A549 treated with CORT108297 at 1 μM for 4 hours (cell line): ENCODE measurements around the gene IRF8. TPM values are rescaled to one million over a fixed set of nuclear protein-coding genes. Genes with fewer than 3 reads are reported as not detected.

Experiments
- total RNA-seq: library from RNA; stranded (reverse); fragments of 200-300 nt; extraction: Qiagen RNA extraction; gene quantifications from 5 replicates; pipeline ENCODE4 v1.2.3, GENCODE V29; 2022

Gene IRF8, protein sequence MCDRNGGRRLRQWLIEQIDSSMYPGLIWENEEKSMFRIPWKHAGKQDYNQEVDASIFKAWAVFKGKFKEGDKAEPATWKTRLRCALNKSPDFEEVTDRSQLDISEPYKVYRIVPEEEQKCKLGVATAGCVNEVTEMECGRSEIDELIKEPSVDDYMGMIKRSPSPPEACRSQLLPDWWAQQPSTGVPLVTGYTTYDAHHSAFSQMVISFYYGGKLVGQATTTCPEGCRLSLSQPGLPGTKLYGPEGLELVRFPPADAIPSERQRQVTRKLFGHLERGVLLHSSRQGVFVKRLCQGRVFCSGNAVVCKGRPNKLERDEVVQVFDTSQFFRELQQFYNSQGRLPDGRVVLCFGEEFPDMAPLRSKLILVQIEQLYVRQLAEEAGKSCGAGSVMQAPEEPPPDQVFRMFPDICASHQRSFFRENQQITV
- total RNA-seq, result 0.20 to 0.54 TPM (median 0.38 TPM) in 5 replicates

DNA sequence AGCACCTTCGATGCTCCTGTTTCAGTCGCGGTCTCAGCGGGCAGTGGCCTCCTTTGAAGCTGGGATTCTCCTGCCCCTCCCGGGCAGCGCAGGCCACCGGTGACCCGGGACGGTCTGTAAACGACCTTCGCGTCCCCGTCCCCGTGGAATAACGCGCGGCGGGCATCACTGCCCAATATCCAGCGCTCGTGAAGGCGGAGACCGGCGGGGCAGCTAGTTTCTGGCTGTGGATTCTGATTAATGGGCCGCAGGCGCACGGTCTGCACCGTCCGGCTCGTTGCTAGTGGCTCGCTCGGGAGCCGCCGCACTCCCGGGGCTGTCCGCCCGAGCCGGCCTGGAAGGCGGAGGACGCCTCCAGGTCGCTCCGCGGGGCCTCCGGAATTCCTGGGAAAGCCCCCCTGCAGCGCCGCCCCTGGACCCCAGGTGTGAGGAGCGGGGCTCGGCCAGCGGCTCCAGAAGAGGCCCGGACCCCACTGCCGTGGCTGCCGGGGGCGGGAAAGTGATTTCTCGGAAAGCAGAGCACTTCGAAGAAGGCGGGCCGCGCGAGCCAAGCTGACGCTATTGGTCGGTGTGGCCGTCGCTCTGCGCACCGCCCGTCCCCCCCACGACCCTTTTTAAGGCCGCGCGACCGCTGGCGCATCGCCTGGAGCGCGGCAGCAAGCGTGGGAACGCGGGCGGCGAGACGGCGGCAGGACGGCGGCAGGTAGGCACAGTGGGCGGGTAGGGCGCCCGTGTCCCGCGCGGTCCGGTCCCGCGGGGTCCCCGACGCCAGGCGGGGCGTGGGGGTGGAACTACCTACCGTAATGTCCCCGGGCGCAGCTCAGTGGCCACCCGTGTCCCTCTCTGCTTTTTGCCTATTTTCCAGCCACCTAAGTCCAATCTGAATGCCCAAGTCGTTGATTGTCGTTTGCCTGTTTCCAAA lies at the start of gene IRF8:
Gene IRF8 (plus strand): TSS at position 642 of the 922 bp plus-strand sequence. CDS start 3,854 bp downstream, outside the sequence.

Other genes with a start within 250 kb of the IRF8 start
- gene GINS2, start 210.2 kb upstream of the IRF8 start, total RNA-seq, result 29.5 to 33.4 TPM (median 29.9 TPM) in 5 replicates
- 9.4 to 18.3 TPM (median 14.6 TPM) in 5 replicates for gene C16orf74, start 148.1 kb upstream of the IRF8 start, total RNA-seq
- 52.0 to 75.0 TPM (median 71.2 TPM) in 5 replicates for gene EMC8, start 99.6 kb upstream of the IRF8 start, total RNA-seq
- gene COX4I1, start 99.5 kb upstream of the IRF8 start, total RNA-seq, result 776 to 826 TPM (median 799 TPM) in 5 replicates